ENCODE data around the gene MED19. TPM values are rescaled to one million over a fixed set of nuclear protein-coding genes. Genes with fewer than 3 reads are reported as not detected.

Gene MED19
- total RNA-seq, 1 donor from 2014 or later = 14.6 TPM

GRCh38 chr11:57742087-57742452 lies 30.1 kb upstream of the MED19 start:
- Mint-ChIP-seq H3K36me3 (ENCODE audit: low read depth) (peaks cover 83% of the 10 kb centered on the region), H3K4me3 (peak overlapping the region; percentile 96), H3K27ac (peak overlapping the region; percentile 98), H3K4me1 (peaks cover 32% of the 10 kb centered on the region), H3K27me3 (no peaks in the 10 kb centered on the region), H3K9me3 (no peaks in the 10 kb centered on the region)
- intact Hi-C loops (cut with micrococcal nuclease) = loop anchor here (1.0 to 5.0 kb wide), 2 partner anchors 13 to 405 kb away; partner anchors contain the start of genes P2RX3 and SSRP1
- ATAC-seq (ENCODE audit: low read depth) = no peak
- no peak for DNase-seq
- ChIA-PET CTCF (interaction anchor here (0.5 to 3.8 kb wide), 4 partner anchors 9 to 58 kb away, joined by 3 to 21 read pairs (median 8); partner anchors contain the start of genes BTBD18, MED19 and TMX2), POLR2A (interaction anchor here (0.7 to 2.9 kb wide), 21 partner anchors 8 to 836 kb away, joined by 3 to 62 read pairs (median 6); partner anchors contain the start of genes BTBD18, CTNND1, MED19 and TMX2)
- TF ChIP-seq, protein P1, sequence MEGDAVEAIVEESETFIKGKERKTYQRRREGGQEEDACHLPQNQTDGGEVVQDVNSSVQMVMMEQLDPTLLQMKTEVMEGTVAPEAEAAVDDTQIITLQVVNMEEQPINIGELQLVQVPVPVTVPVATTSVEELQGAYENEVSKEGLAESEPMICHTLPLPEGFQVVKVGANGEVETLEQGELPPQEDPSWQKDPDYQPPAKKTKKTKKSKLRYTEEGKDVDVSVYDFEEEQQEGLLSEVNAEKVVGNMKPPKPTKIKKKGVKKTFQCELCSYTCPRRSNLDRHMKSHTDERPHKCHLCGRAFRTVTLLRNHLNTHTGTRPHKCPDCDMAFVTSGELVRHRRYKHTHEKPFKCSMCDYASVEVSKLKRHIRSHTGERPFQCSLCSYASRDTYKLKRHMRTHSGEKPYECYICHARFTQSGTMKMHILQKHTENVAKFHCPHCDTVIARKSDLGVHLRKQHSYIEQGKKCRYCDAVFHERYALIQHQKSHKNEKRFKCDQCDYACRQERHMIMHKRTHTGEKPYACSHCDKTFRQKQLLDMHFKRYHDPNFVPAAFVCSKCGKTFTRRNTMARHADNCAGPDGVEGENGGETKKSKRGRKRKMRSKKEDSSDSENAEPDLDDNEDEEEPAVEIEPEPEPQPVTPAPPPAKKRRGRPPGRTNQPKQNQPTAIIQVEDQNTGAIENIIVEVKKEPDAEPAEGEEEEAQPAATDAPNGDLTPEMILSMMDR (IDR thresholded peaks at IDR 0.05) = no peak

- ChIA-PET POLR2A (interaction anchor here (0.7 to 2.9 kb wide), 26 partner anchors 9 to 836 kb away, joined by 3 to 62 read pairs (median 6); partner anchors contain the start of genes BTBD18, CTNND1, MED19 and SSRP1), CTCF (interaction anchor here (1.4 to 3.8 kb wide), 3 partner anchors 10 to 59 kb away, joined by 5 to 21 read pairs (median 10); partner anchors contain the start of genes BTBD18, MED19 and TMX2)
- no peaks in the 10 kb centered on the region for H3K9me3 Mint-ChIP-seq
- H3K4me1 Mint-ChIP-seq = peaks cover 30% of the 10 kb centered on the region
- peak within 1 kb of the TSS; percentile 98 for H3K27ac Mint-ChIP-seq
- DNase-seq (peak; percentile 84), ATAC-seq (ENCODE audit: low read depth) (peak; percentile 90)
- no peaks in the 10 kb centered on the region for H3K27me3 Mint-ChIP-seq
- intact Hi-C loops (cut with micrococcal nuclease) = loop anchor here (1.0 to 5.0 kb wide), 10 partner anchors 10 to 404 kb away; partner anchors contain the start of genes BTBD18, CTNND1, MED19 and P2RX3
- TF ChIP-seq, protein P1 (IDR thresholded peaks at IDR 0.05) = no peak
- H3K36me3 Mint-ChIP-seq (ENCODE audit: low read depth) = peaks cover 78% of the 10 kb centered on the region
- H3K4me3 Mint-ChIP-seq = peak within 1 kb of the TSS; percentile 96
Observed at GRCh38 chr11:57741132-57742086, 29.4 kb upstream of the MED19 start, which contains the start of gene SELENOH. Gene SELENOH, plus strand, starts transcription at chr11:57741491. Its CDS starts 105 bp downstream, at chr11:57741596.

DNA sequence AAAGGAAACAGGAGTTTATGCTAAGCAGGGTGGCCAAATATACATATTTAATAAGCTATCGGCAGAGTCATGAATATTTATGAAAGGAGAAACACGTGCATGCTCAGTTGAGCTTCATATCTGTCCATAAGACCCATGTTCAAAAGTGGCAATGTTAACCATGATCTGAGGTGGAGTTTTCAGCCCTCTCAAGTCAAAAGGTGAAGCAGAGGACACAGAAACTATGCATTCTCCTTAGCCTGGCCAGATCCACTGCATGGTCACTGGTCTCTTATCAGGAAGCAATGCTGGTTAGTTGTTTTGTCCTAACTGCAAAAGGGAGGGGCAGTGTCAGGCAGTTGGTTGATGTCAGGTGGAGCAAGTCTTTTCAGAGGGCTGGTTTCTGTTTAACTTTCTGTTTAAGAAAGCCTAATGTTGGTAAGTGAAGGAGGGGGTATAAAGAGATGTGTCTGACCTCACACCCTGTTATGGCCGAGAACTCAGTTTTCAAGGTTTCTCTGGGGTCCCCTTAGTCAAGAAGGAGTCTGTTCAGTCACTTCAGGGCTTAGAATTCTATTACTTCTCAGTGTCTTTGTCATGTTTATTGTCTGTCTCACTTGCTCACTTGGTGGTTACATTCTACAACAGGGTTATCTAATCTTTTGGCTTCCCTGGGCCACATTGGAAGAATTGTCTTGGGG lies 23.7 kb upstream of the MED19 start:
- Mint-ChIP-seq H3K9me3 (no peaks in the 10 kb centered on the region), H3K36me3 (ENCODE audit: low read depth) (peaks cover 48% of the 10 kb centered on the region), H3K4me3 (no peak overlapping the region), H3K27me3 (no peaks in the 10 kb centered on the region), H3K27ac (no peak overlapping the region), H3K4me1 (peaks cover 6% of the 10 kb centered on the region)
- ChIA-PET CTCF (no interaction called here), POLR2A (interaction anchor here (0.6 kb wide), 1 partner anchor 15 kb away, joined by 3 read pairs; no protein-coding TSS in a partner anchor)
- intact Hi-C loops (cut with micrococcal nuclease) = no loop called here
- ATAC-seq (ENCODE audit: low read depth) (no peak), DNase-seq (no peak)
- TF ChIP-seq, protein P1 (IDR thresholded peaks at IDR 0.05) = no peak

DNA sequence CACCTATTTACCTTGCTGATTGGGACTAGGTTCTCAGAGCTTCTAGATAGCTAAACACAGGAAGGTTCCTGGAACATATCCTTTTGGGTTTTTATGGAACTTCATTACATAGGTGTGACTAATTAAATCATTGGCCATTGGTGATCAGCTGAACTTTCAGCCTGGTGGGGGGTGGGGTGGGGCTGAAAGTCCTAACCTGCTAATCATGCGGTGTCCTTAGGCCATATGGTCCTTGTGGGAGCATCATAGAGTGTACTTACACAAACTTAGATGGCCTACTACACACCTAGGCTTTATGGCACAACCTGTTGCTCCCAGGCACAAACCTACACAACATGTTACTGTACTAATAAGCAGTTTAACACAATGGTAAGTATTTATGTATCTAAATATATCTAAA lies 20.6 kb upstream of the MED19 start:
- ChIA-PET CTCF (no interaction called here), POLR2A (interaction anchor here (0.7 kb wide), 1 partner anchor 18 kb away, joined by 3 read pairs; no protein-coding TSS in a partner anchor)
- no peak for ATAC-seq (ENCODE audit: low read depth)
- Mint-ChIP-seq H3K4me1 (peaks cover 11% of the 10 kb centered on the region), H3K36me3 (ENCODE audit: low read depth) (peaks cover 32% of the 10 kb centered on the region), H3K27ac (no peak overlapping the region), H3K9me3 (no peaks in the 10 kb centered on the region), H3K27me3 (no peaks in the 10 kb centered on the region), H3K4me3 (no peak overlapping the region)
- TF ChIP-seq, protein P1 (IDR thresholded peaks at IDR 0.05) = no peak
- intact Hi-C loops (cut with micrococcal nuclease) = no loop called here
- no peak for DNase-seq
